CD4-positive, alpha-beta T cell (primary cell): Measurements from ENCODE around the gene NRGN. TPM values are rescaled to one million over a fixed set of nuclear protein-coding genes. Genes with fewer than 3 reads are reported as not detected.

Experiments
- ATAC-seq: fragments of 200-7000 bp; cut with Tn5 transposase; one replicate; pipeline ENCODE4 v1.10.0; 2022; ENCODE audit warnings: mild to moderate bottlenecking; ENCODE audit not compliant: poor library complexity
- CTCF ChIA-PET: fragments of 350-600 bp; sonication (Branson Sonifier 250); formaldehyde crosslinking; loops from one replicate; lab custom pipeline; 2021; ENCODE audit warnings: antibody characterized with exemption, inconsistent platforms; lab: Charles Lee
- POLR2A ChIA-PET: fragments of 350-600 bp; sonication (Branson Sonifier 250); formaldehyde crosslinking; loops from one replicate; lab custom pipeline; 2021; ENCODE audit warnings: antibody characterized with exemption, inconsistent platforms; lab: Charles Lee
- DNase-seq, 14 experiments: peaks; one replicate each; pipeline ENCODE4 v3.0.0-alpha.2; 2013 to 2020; ENCODE audit warnings: mixed read lengths in 2 of 14
- H3K27ac ChIP-seq, 2 donors: one replicate each; pipeline versions ENCODE4 v1.5.1 to v1.7.0; 2013; ENCODE audit warnings: low read length in 2 of 2, low read depth in 1 of 2, mild to moderate bottlenecking in 1 of 2
- H3K27me3 ChIP-seq, 2 experiments: 1 replicate in 1 of 2; 2 replicates in 1 of 2; pipeline versions ENCODE4 v1.6.1 to v1.7.0; 2013; ENCODE audit warnings: low read length in 2 of 2, control low read depth in 1 of 2, mild to moderate bottlenecking in 1 of 2, moderate library complexity in 1 of 2; ENCODE audit not compliant: insufficient read depth in 2 of 2, control insufficient read depth in 1 of 2
- H3K36me3 ChIP-seq: one replicate; pipeline ENCODE4 v1.6.1; 2013; ENCODE audit warnings: low read length, control low read depth; ENCODE audit not compliant: insufficient read depth
- H3K4me1 ChIP-seq: one replicate; pipeline ENCODE4 v1.6.1; 2013; ENCODE audit warnings: low read length, control low read depth; ENCODE audit not compliant: insufficient read depth
- H3K4me3 ChIP-seq: one replicate; pipeline ENCODE4 v1.5.1; 2013; ENCODE audit warnings: mild to moderate bottlenecking, low read length, moderate library complexity
- H3K9me3 ChIP-seq, 2 experiments: 1 replicate in 1 of 2; 2 replicates in 1 of 2; pipeline versions ENCODE4 v1.6.1 to v1.7.0; 2013; ENCODE audit warnings: low read length in 2 of 2, mild to moderate bottlenecking in 2 of 2, control low read depth in 1 of 2, moderate library complexity in 1 of 2; ENCODE audit not compliant: control insufficient read depth in 1 of 2, insufficient read depth in 1 of 2
- H3K27ac Mint-ChIP-seq: one replicate; pipeline ENCODE4 v1.8.0; 2020; ENCODE audit warnings: mixed read lengths
- H3K27me3 Mint-ChIP-seq: one replicate; pipeline ENCODE4 v1.8.0; 2021; ENCODE audit warnings: mixed read lengths
- H3K36me3 Mint-ChIP-seq: one replicate; pipeline ENCODE4 v1.8.0; 2021; ENCODE audit warnings: low read depth, mixed read lengths
- H3K4me1 Mint-ChIP-seq: one replicate; pipeline ENCODE4 v1.8.0; 2021; ENCODE audit warnings: low read depth, mixed read lengths
- H3K4me3 Mint-ChIP-seq: one replicate; pipeline ENCODE4 v1.8.0; 2020; ENCODE audit warnings: mild to moderate bottlenecking, mixed read lengths
- H3K9me3 Mint-ChIP-seq: one replicate; pipeline ENCODE4 v1.8.0; 2020; ENCODE audit warnings: mixed read lengths
- intact Hi-C, 2 experiments: fragments of 100-400 bp; cut with DNase I in 1 of 2; cut with micrococcal nuclease in 1 of 2; formaldehyde crosslinking; loops; one replicate each; pipeline versions ENCODE4 v1.15.1 to v1.9.0; 2023 to 2025; cut with DNase I, micrococcal nuclease
- total RNA-seq, 174 experiments: library from RNA in 2 of 174; stranded (reverse) in 2 of 174; gene quantifications; one replicate each; pipeline ENCODE4 v1.2.3 and lab custom pipeline; 2021 to 2026
- TF ChIP-seq, protein P1 (sequence below): fragments of 200-600 bp; IDR thresholded peaks from one replicate; pipeline ENCODE4 v1.8.0; 2022; ENCODE audit warnings: antibody characterized with exemption, mild to moderate bottlenecking

NRGN gene
- total RNA-seq, 2 experiments from 2014 or later, result 0.84 to 1.4 TPM

DNA sequence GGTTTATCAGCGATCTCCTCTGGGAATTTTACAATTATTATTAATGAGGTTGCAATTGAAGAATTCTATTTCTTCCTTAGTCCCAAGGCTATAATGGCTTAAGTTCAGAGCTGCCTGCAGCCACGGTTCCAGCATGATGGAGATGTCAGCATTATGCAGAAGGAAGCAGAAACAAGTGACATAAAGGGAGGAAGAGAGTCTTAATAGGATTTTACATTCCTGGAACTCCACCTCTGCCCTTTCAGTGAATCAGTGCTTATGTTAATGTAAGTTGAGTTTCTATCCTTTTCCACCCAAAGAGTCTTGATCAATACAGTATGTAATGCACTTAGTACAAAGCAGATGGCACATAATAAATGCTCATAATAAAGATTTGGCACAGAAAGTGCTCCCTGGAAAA, 11.6 kb upstream of the NRGN start:
- POLR2A ChIA-PET, result no interaction called here
- intact Hi-C loops, result no loop called here
- Mint-ChIP-seq H3K4me1 (peaks cover 13% of the 10 kb centered on the region), H3K36me3 (no peaks in the 10 kb centered on the region), H3K9me3 (no peaks in the 10 kb centered on the region), H3K4me3 (no peak overlapping the region), H3K27ac (no peak overlapping the region), H3K27me3 (peaks cover 24% of the 10 kb centered on the region)
- TF ChIP-seq, protein P1, sequence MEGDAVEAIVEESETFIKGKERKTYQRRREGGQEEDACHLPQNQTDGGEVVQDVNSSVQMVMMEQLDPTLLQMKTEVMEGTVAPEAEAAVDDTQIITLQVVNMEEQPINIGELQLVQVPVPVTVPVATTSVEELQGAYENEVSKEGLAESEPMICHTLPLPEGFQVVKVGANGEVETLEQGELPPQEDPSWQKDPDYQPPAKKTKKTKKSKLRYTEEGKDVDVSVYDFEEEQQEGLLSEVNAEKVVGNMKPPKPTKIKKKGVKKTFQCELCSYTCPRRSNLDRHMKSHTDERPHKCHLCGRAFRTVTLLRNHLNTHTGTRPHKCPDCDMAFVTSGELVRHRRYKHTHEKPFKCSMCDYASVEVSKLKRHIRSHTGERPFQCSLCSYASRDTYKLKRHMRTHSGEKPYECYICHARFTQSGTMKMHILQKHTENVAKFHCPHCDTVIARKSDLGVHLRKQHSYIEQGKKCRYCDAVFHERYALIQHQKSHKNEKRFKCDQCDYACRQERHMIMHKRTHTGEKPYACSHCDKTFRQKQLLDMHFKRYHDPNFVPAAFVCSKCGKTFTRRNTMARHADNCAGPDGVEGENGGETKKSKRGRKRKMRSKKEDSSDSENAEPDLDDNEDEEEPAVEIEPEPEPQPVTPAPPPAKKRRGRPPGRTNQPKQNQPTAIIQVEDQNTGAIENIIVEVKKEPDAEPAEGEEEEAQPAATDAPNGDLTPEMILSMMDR, result no peak
- Histone ChIP-seq H3K4me1 (peaks cover 4% of the 10 kb centered on the region), H3K36me3 (no peaks in the 10 kb centered on the region), H3K27ac (no peak overlapping the region), H3K27me3 (peaks cover 0 to 4% of the 10 kb centered on the region in 2 experiments), H3K9me3 (no peaks in the 10 kb centered on the region), H3K4me3 (no peak overlapping the region)
- DNase-seq (no peak), ATAC-seq (no peak)
- CTCF ChIA-PET, result no interaction called here

DNA sequence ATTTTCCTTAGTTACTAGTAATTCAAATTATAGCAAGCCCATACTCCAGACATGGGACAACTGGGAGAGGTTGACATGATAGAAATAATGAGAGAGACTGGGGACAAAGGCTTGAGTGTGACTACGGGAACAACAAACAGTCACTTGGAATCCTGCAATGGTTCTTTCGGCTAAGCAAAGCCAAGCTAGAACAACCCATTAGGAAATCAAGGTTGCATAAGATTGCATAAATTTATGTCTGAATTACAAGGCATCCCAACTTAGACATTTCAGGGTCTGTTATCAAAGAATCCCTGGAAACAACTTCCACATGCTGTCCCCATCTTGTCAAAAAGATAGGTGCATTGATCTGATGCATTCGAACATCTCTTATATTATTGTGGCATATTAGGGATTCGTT, 10.2 kb upstream of the NRGN start:
- ChIA-PET POLR2A (no interaction called here), CTCF (no interaction called here)
- Mint-ChIP-seq H3K4me3 (no peak overlapping the region), H3K36me3 (no peaks in the 10 kb centered on the region), H3K27me3 (peaks cover 22% of the 10 kb centered on the region), H3K27ac (no peak overlapping the region), H3K9me3 (no peaks in the 10 kb centered on the region), H3K4me1 (peaks cover 13% of the 10 kb centered on the region)
- peaks cover 0 to 4% of the 10 kb centered on the region in 2 experiments for H3K27me3 ChIP-seq
- ATAC-seq (no peak), DNase-seq (no peak)
- H3K9me3 ChIP-seq, result no peaks in the 10 kb centered on the region
- H3K27ac ChIP-seq, result no peak overlapping the region
- no peaks in the 10 kb centered on the region for H3K36me3 ChIP-seq
- TF ChIP-seq, protein P1, result no peak
- H3K4me1 ChIP-seq, result peaks cover 4% of the 10 kb centered on the region
- intact Hi-C loops, result no loop called here
- no peak overlapping the region for H3K4me3 ChIP-seq

DNA sequence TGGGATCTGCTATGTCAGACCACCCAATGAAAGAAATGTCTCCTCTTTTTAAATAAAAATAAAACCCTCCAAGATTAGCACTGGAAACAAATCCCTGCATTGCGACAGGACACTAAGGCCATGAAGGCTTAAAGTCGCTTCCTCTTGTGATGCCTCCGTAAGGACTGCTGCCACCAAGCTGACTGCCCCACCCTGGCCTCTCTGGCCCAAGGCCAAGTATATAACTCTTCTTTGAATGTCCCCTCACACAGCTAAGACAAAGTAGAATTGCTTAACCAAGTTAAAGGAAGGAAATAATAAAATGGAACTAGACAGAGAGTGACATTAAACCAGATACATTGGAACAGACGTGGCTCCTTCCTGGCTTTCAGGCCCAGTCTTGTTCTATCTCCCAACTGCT, 7.5 kb upstream of the NRGN start:
- Mint-ChIP-seq H3K36me3 (no peaks in the 10 kb centered on the region), H3K27me3 (peaks cover 7% of the 10 kb centered on the region), H3K4me3 (no peak overlapping the region), H3K4me1 (no peaks in the 10 kb centered on the region), H3K9me3 (no peaks in the 10 kb centered on the region), H3K27ac (no peak overlapping the region)
- peaks cover 0 to under 1% of the 10 kb centered on the region in 2 experiments for H3K27me3 ChIP-seq
- TF ChIP-seq, protein P1, result no peak
- POLR2A ChIA-PET, result no interaction called here
- ATAC-seq (no peak), DNase-seq (no peak)
- no peak overlapping the region for H3K27ac ChIP-seq
- no peaks in the 10 kb centered on the region for H3K4me1 ChIP-seq
- intact Hi-C loops, result no loop called here
- no peaks in the 10 kb centered on the region for H3K36me3 ChIP-seq
- no peaks in the 10 kb centered on the region for H3K9me3 ChIP-seq
- no peak overlapping the region for H3K4me3 ChIP-seq
- CTCF ChIA-PET, result no interaction called here
